ENCODE results near the gene TMEM132C.

TMEM132C gene

GRCh38 chr12:128388461-128389000, 121.6 kb downstream of the TMEM132C start:
- Histone ChIP-seq H3K79me2 (ENCODE audit: control insufficient read depth, low read length) (no peaks in the 10 kb centered on the region), H3K4me2 (ENCODE audit: low read length) (no peak overlapping the region), H3K9me3 (ENCODE audit: control insufficient read depth, insufficient read depth, low read length) (no peaks in the 10 kb centered on the region), H3K27me3 (ENCODE audit: control insufficient read depth, low read length) (no peaks in the 10 kb centered on the region), H3K27ac (ENCODE audit: low read depth, low read length) (no peak overlapping the region), H3K4me1 (ENCODE audit: control insufficient read depth, low read length) (no peaks in the 10 kb centered on the region), H4K20me1 (ENCODE audit: control insufficient read depth, insufficient read depth, low read depth, low read length) (no peaks in the 10 kb centered on the region), H3K9me2 (replicated peaks; ENCODE audit: control insufficient read depth, low read length) (no peaks in the 10 kb centered on the region), H3K36me3 (ENCODE audit: control insufficient read depth, low read length) (no peaks in the 10 kb centered on the region), H3K4me3 (ENCODE audit: low read length) (no peak overlapping the region), H3F3A (ENCODE audit: control insufficient read depth, insufficient read depth) (no peaks in the 10 kb centered on the region)
- no peak for TF ChIP-seq CTCF (IDR thresholded peaks at IDR 0.05; ENCODE audit: low read depth, low read length, poor library complexity, severe bottlenecking)
- no peak for TF ChIP-seq EZH2phosphoT487 (IDR thresholded peaks at IDR 0.05; ENCODE audit: borderline replicate concordance, low read length)

- H3K27ac ChIP-seq (ENCODE audit: low read depth, low read length): no peak overlapping the region
- no peaks in the 10 kb centered on the region for H3K4me1 ChIP-seq (ENCODE audit: control insufficient read depth, low read length)
- no peak overlapping the region for H3K4me3 ChIP-seq (ENCODE audit: low read length)
- H3K9me2 ChIP-seq (replicated peaks; ENCODE audit: control insufficient read depth, low read length): no peaks in the 10 kb centered on the region
- no peaks in the 10 kb centered on the region for H3K9me3 ChIP-seq (ENCODE audit: control insufficient read depth, insufficient read depth, low read length)
- H4K20me1 ChIP-seq (ENCODE audit: control insufficient read depth, insufficient read depth, low read depth, low read length): no peaks in the 10 kb centered on the region
- H3K36me3 ChIP-seq (ENCODE audit: control insufficient read depth, low read length): no peaks in the 10 kb centered on the region
- H3K4me2 ChIP-seq (ENCODE audit: low read length): no peak overlapping the region
- H3K27me3 ChIP-seq (ENCODE audit: control insufficient read depth, low read length): no peaks in the 10 kb centered on the region
- H3K79me2 ChIP-seq (ENCODE audit: control insufficient read depth, low read length): no peaks in the 10 kb centered on the region
- no peaks in the 10 kb centered on the region for H3F3A ChIP-seq (ENCODE audit: control insufficient read depth, insufficient read depth)
- TF ChIP-seq CTCF (IDR thresholded peaks at IDR 0.05; ENCODE audit: low read depth, low read length, poor library complexity, severe bottlenecking): no peak
- no peak for TF ChIP-seq EZH2phosphoT487 (IDR thresholded peaks at IDR 0.05; ENCODE audit: borderline replicate concordance, low read length)
These were observed 126.4 kb downstream of the TMEM132C start for GRCh38 chr12:128393346-128393745.

GRCh38 chr12:128394137-128394536, 127.2 kb downstream of the TMEM132C start:
- Histone ChIP-seq H3K27me3 (ENCODE audit: control insufficient read depth, low read length) (no peaks in the 10 kb centered on the region), H3K79me2 (ENCODE audit: control insufficient read depth, low read length) (no peaks in the 10 kb centered on the region), H3K36me3 (ENCODE audit: control insufficient read depth, low read length) (no peaks in the 10 kb centered on the region), H3K4me3 (ENCODE audit: low read length) (no peak overlapping the region), H3K9me2 (replicated peaks; ENCODE audit: control insufficient read depth, low read length) (no peaks in the 10 kb centered on the region), H3K27ac (ENCODE audit: low read depth, low read length) (no peak overlapping the region), H4K20me1 (ENCODE audit: control insufficient read depth, insufficient read depth, low read depth, low read length) (no peaks in the 10 kb centered on the region), H3F3A (ENCODE audit: control insufficient read depth, insufficient read depth) (no peaks in the 10 kb centered on the region), H3K4me2 (ENCODE audit: low read length) (no peak overlapping the region), H3K4me1 (ENCODE audit: control insufficient read depth, low read length) (no peaks in the 10 kb centered on the region), H3K9me3 (ENCODE audit: control insufficient read depth, insufficient read depth, low read length) (no peaks in the 10 kb centered on the region)
- TF ChIP-seq CTCF (IDR thresholded peaks at IDR 0.05; ENCODE audit: low read depth, low read length, poor library complexity, severe bottlenecking) (no peak), EZH2phosphoT487 (IDR thresholded peaks at IDR 0.05; ENCODE audit: borderline replicate concordance, low read length) (no peak)

All from DOHH2 (cell line).